K562 (cell line): Measurements from ENCODE around the gene METTL24.

ENCODE experiments used
- CHD2 ChIP-seq: IDR thresholded peaks from 2 replicates; pipeline ENCODE4 v1.6.1; 2011; ENCODE audit warnings: low read depth, low read length
- PYGO2 ChIP-seq: fragments of 450-650 bp; IDR thresholded peaks from 2 replicates; pipeline ENCODE4 v1.6.1; 2016; ENCODE audit warnings: mild to moderate bottlenecking, missing genetic modification characterization, moderate library complexity, missing compliant biosample characterization
- ZKSCAN1 ChIP-seq: fragments of 150-350 bp; IDR thresholded peaks from 2 replicates; pipeline ENCODE4 v1.6.1; 2016; ENCODE audit warnings: low read depth, low read length
- TF ChIP-seq, protein P1 (sequence below), 3 experiments: IDR thresholded peaks in 2 of 3; conservative IDR thresholded peaks in 1 of 3; 2 replicates each; pipeline ENCODE4 v1.5.1; 2011 to 2012; ENCODE audit warnings: low read length in 3 of 3, mild to moderate bottlenecking in 3 of 3, control low read depth in 2 of 3, improper control_type of control experiment in 1 of 3, inconsistent platforms in 1 of 3, low read depth in 1 of 3, mixed read lengths in 1 of 3, moderate library complexity in 1 of 3; ENCODE audit not compliant: insufficient read depth in 2 of 3

DNA sequence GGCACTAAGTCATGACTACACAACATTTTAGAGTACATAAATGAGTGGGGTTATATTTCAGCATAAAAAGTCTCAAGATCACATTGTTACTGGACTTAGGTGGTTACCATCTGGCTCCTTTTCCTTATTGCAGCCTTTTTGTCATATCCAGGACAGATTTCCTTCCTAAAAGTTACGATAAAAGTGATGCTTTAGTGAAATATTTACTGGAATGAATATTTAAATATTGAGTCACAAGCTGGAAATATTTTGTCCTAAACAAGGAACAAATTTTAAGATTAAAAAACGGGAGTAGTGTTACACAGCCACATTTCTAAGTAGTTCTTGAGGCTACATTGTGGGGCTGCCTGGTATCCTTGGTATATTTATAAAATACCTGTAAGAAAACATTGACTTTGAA, 125.7 kb downstream of the METTL24 start:
- TF ChIP-seq, protein P1, sequence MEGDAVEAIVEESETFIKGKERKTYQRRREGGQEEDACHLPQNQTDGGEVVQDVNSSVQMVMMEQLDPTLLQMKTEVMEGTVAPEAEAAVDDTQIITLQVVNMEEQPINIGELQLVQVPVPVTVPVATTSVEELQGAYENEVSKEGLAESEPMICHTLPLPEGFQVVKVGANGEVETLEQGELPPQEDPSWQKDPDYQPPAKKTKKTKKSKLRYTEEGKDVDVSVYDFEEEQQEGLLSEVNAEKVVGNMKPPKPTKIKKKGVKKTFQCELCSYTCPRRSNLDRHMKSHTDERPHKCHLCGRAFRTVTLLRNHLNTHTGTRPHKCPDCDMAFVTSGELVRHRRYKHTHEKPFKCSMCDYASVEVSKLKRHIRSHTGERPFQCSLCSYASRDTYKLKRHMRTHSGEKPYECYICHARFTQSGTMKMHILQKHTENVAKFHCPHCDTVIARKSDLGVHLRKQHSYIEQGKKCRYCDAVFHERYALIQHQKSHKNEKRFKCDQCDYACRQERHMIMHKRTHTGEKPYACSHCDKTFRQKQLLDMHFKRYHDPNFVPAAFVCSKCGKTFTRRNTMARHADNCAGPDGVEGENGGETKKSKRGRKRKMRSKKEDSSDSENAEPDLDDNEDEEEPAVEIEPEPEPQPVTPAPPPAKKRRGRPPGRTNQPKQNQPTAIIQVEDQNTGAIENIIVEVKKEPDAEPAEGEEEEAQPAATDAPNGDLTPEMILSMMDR (IDR thresholded peaks at IDR 0.05 in 2 of 3, conservative IDR thresholded peaks at IDR 0.05 in 1 of 3; ENCODE audit: insufficient read depth in 2 of 3, low read depth in 1 of 3, low read length in 3 of 3) = no peak
- no peak for TF ChIP-seq CHD2
- no peak for TF ChIP-seq PYGO2 (tag)
- no peak for TF ChIP-seq ZKSCAN1
